Stimulated activated CD4-positive, alpha-beta T cell treated with anti-CD3 and anti-CD28 coated beads, Interleukin-15, amount 100 ng/mL, for 1 hour (primary cell): ENCODE measurements around the gene SDCBP2.

Experiments
- DNase-seq, 2 donors: peaks; one replicate each; pipeline ENCODE4 v3.0.0-alpha.2; 2020; ENCODE audit warnings: low read depth in 1 of 2, low spot score in 1 of 2

The SDCBP2 gene

GRCh38 chr20:1298166-1298565 lies 30.8 kb downstream of the SDCBP2 start:
- DNase-seq, result no peak

GRCh38 chr20:1297486-1297885 lies 31.5 kb downstream of the SDCBP2 start:
- no peak for DNase-seq

GRCh38 chr20:1296922-1297321 lies 32.0 kb downstream of the SDCBP2 start:
- DNase-seq, result no peak

- DNase-seq, result no peak
Measured at GRCh38 chr20:1296117-1296610, 32.8 kb downstream of the SDCBP2 start.

- no peak for DNase-seq
Measured at GRCh38 chr20:1295276-1295930, 33.5 kb downstream of the SDCBP2 start.

- DNase-seq, result no peak
Measured at GRCh38 chr20:1294497-1294896, 34.4 kb downstream of the SDCBP2 start.

GRCh38 chr20:1293641-1294379 lies 35.1 kb downstream of the SDCBP2 start:
- no peak for DNase-seq

GRCh38 chr20:1292620-1293019 lies 36.3 kb downstream of the SDCBP2 start:
- no peak for DNase-seq

GRCh38 chr20:1291191-1291741 lies 37.7 kb downstream of the SDCBP2 start:
- DNase-seq, result no peak

- DNase-seq, result no peak
Measured at GRCh38 chr20:1287787-1288569, 41.0 kb downstream of the SDCBP2 start.

- no peak for DNase-seq
Measured at GRCh38 chr20:1287306-1287705, 41.6 kb downstream of the SDCBP2 start.

- DNase-seq, result no peak
Measured at GRCh38 chr20:1286267-1287024, 42.5 kb downstream of the SDCBP2 start.

- no peak for DNase-seq
Measured at GRCh38 chr20:1283522-1284510, 45.1 kb downstream of the SDCBP2 start.

- DNase-seq, result no peak
Measured at GRCh38 chr20:1282966-1283365, 46.0 kb downstream of the SDCBP2 start.

GRCh38 chr20:1281279-1282057 lies 47.5 kb downstream of the SDCBP2 start:
- no peak for DNase-seq

GRCh38 chr20:1280195-1281102 lies 48.5 kb downstream of the SDCBP2 start:
- no peak for DNase-seq

GRCh38 chr20:1278993-1279392 lies 49.9 kb downstream of the SDCBP2 start:
- DNase-seq, result no peak
